Memory B cell (primary cell): ENCODE measurements around the gene ARHGEF12.
"Not testable (repeated sequence)": the region's sequence is repeated elsewhere in the genome, so short reads cannot be mapped to it uniquely, and the experiment has no call there.

ENCODE experiments used
- ATAC-seq: fragments of 150-1000 bp; cut with Tn5 transposase; 2 replicates; pipeline ENCODE4 v1.10.0; 2021; ENCODE audit warnings: low read depth, mild to moderate bottlenecking, moderate library complexity
- DNase-seq, 2 donors: peaks; one replicate each; pipeline ENCODE4 v3.0.0; 2022; ENCODE audit warnings: low spot score in 2 of 2
- H3K27ac Mint-ChIP-seq: one replicate; pipeline ENCODE4 v1.8.0; 2022; ENCODE audit warnings: mild to moderate bottlenecking, moderate library complexity, mixed read lengths
- H3K27me3 Mint-ChIP-seq: one replicate; pipeline ENCODE4 v1.8.0; 2022; ENCODE audit warnings: mixed read lengths
- H3K36me3 Mint-ChIP-seq: one replicate; pipeline ENCODE4 v1.8.0; 2022; ENCODE audit warnings: mild to moderate bottlenecking, mixed read lengths
- H3K4me1 Mint-ChIP-seq: one replicate; pipeline ENCODE4 v1.8.0; 2022; ENCODE audit warnings: mixed read lengths
- H3K4me3 Mint-ChIP-seq: one replicate; pipeline ENCODE4 v1.8.0; 2022; ENCODE audit warnings: mild to moderate bottlenecking, moderate library complexity, mixed read lengths
- H3K9me3 Mint-ChIP-seq: one replicate; pipeline ENCODE4 v1.8.0; 2022; ENCODE audit warnings: mixed read lengths

ARHGEF12 gene

GRCh38 chr11:120503529-120503928 is 167.3 kb downstream of the ARHGEF12 start:
- not testable (repeated sequence) for DNase-seq

GRCh38 chr11:120505801-120506425 is 169.7 kb downstream of the ARHGEF12 start:
- ATAC-seq (no peak), DNase-seq (no peak)
- no peak overlapping the region for H3K27ac Mint-ChIP-seq
- peaks cover 1% of the 10 kb centered on the region for H3K4me1 Mint-ChIP-seq
- no peaks in the 10 kb centered on the region for H3K9me3 Mint-ChIP-seq
- no peak overlapping the region for H3K4me3 Mint-ChIP-seq
- peaks cover 40% of the 10 kb centered on the region for H3K27me3 Mint-ChIP-seq
- no peaks in the 10 kb centered on the region for H3K36me3 Mint-ChIP-seq

More at GRCh38 chr11:120503529-120503928, 167.3 kb downstream of the ARHGEF12 start:
- not testable (repeated sequence) for H3K27ac Mint-ChIP-seq, H3K36me3 Mint-ChIP-seq, ATAC-seq, H3K9me3 Mint-ChIP-seq, H3K4me3 Mint-ChIP-seq, H3K4me1 Mint-ChIP-seq
- H3K27me3 Mint-ChIP-seq = peaks cover 29% of the 10 kb centered on the region

GRCh38 chr11:120509346-120510053 is 173.3 kb downstream of the ARHGEF12 start:
- DNase-seq (no peak), ATAC-seq (no peak)
- H3K36me3 Mint-ChIP-seq = no peaks in the 10 kb centered on the region
- H3K4me3 Mint-ChIP-seq = no peak overlapping the region
- peaks cover 36% of the 10 kb centered on the region for H3K27me3 Mint-ChIP-seq
- peaks cover 5% of the 10 kb centered on the region for H3K4me1 Mint-ChIP-seq
- H3K9me3 Mint-ChIP-seq = no peaks in the 10 kb centered on the region
- H3K27ac Mint-ChIP-seq = no peak overlapping the region

GRCh38 chr11:120510406-120511115 is 174.3 kb downstream of the ARHGEF12 start:
- peaks cover 38% of the 10 kb centered on the region for H3K27me3 Mint-ChIP-seq
- ATAC-seq = peak; percentile 3
- no peaks in the 10 kb centered on the region for H3K36me3 Mint-ChIP-seq

GRCh38 chr11:120511116-120511819 is 175.1 kb downstream of the ARHGEF12 start, which contains the start of gene GRIK4:
TSS of gene GRIK4 (plus strand) at chr11:120511748. CDS start at chr11:120660319, 148,571 bp downstream.
- ATAC-seq (peak; percentile 92), DNase-seq (peak; percentile 81 to 90)
- peak within 1 kb of the TSS; percentile 73 for H3K4me3 Mint-ChIP-seq
- no peaks in the 10 kb centered on the region for H3K9me3 Mint-ChIP-seq
- H3K27me3 Mint-ChIP-seq = peaks cover 38% of the 10 kb centered on the region
- no peaks in the 10 kb centered on the region for H3K36me3 Mint-ChIP-seq
- peaks cover 8% of the 10 kb centered on the region for H3K4me1 Mint-ChIP-seq
- H3K27ac Mint-ChIP-seq = no peak within 1 kb of the TSS

More at GRCh38 chr11:120510406-120511115, 174.3 kb downstream of the ARHGEF12 start:
- Mint-ChIP-seq H3K4me3 (no peak overlapping the region), H3K27ac (no peak overlapping the region), H3K9me3 (no peaks in the 10 kb centered on the region), H3K4me1 (peaks cover 5% of the 10 kb centered on the region)
- no peak for DNase-seq

GRCh38 chr11:120511820-120512738 is 175.9 kb downstream of the ARHGEF12 start:
- Mint-ChIP-seq H3K36me3 (no peaks in the 10 kb centered on the region), H3K27ac (no peak overlapping the region), H3K9me3 (no peaks in the 10 kb centered on the region), H3K27me3 (peaks cover 35% of the 10 kb centered on the region), H3K4me3 (peak overlapping the region; percentile 73), H3K4me1 (peaks cover 9% of the 10 kb centered on the region)
- DNase-seq = no peak
- no peak for ATAC-seq

- no peak for ATAC-seq
- no peak for DNase-seq
- Mint-ChIP-seq H3K27ac (no peak overlapping the region), H3K9me3 (no peaks in the 10 kb centered on the region), H3K4me3 (peak overlapping the region; percentile 46), H3K27me3 (peaks cover 36% of the 10 kb centered on the region), H3K36me3 (no peaks in the 10 kb centered on the region), H3K4me1 (peaks cover 9% of the 10 kb centered on the region)
These were observed 176.7 kb downstream of the ARHGEF12 start for GRCh38 chr11:120512739-120513435.

GRCh38 chr11:120513436-120514315 is 177.5 kb downstream of the ARHGEF12 start:
- no peak for ATAC-seq
- H3K27me3 Mint-ChIP-seq = peaks cover 30% of the 10 kb centered on the region
- DNase-seq = no peak

GRCh38 chr11:120514541-120515121 is 178.4 kb downstream of the ARHGEF12 start:
- peaks cover 26% of the 10 kb centered on the region for H3K27me3 Mint-ChIP-seq
- DNase-seq = no peak

More at GRCh38 chr11:120513436-120514315, 177.5 kb downstream of the ARHGEF12 start:
- H3K27ac Mint-ChIP-seq = no peak overlapping the region
- H3K9me3 Mint-ChIP-seq = no peaks in the 10 kb centered on the region
- H3K4me3 Mint-ChIP-seq = no peak overlapping the region
- H3K36me3 Mint-ChIP-seq = no peaks in the 10 kb centered on the region
- peaks cover 9% of the 10 kb centered on the region for H3K4me1 Mint-ChIP-seq

GRCh38 chr11:120515186-120515723 is 179.0 kb downstream of the ARHGEF12 start:
- Mint-ChIP-seq H3K4me3 (no peak overlapping the region), H3K27ac (no peak overlapping the region), H3K4me1 (peaks cover 9% of the 10 kb centered on the region), H3K9me3 (no peaks in the 10 kb centered on the region), H3K27me3 (peaks cover 24% of the 10 kb centered on the region), H3K36me3 (no peaks in the 10 kb centered on the region)
- DNase-seq = no peak
- ATAC-seq = no peak

More at GRCh38 chr11:120514541-120515121, 178.4 kb downstream of the ARHGEF12 start:
- Mint-ChIP-seq H3K4me1 (peaks cover 9% of the 10 kb centered on the region), H3K4me3 (peak overlapping the region; percentile 0), H3K36me3 (no peaks in the 10 kb centered on the region), H3K9me3 (no peaks in the 10 kb centered on the region), H3K27ac (no peak overlapping the region)
- no peak for ATAC-seq
